Esophagus squamous epithelium (tissue), 4 donors: ENCODE data around the gene EIF4G1.

Experiments
- POLR2A ChIP-seq, 4 donors: fragments of 450-650 bp; IDR thresholded peaks; one replicate each; pipeline ENCODE4 v1.6.1; 2017; ENCODE audit warnings: antibody characterized with exemption in 4 of 4, mild to moderate bottlenecking in 4 of 4, moderate library complexity in 3 of 4
- TF ChIP-seq, protein P1 (sequence below), 6 experiments: fragments of 450-650 bp in 4 of 6; fragments of 200-600 bp in 2 of 6; sonication (generic) in 2 of 6; IDR thresholded peaks; one replicate each; pipeline ENCODE4 v1.5.1; 2016 to 2019; ENCODE audit warnings: antibody characterized with exemption in 6 of 6, mild to moderate bottlenecking in 4 of 6, moderate library complexity in 4 of 6

DNA sequence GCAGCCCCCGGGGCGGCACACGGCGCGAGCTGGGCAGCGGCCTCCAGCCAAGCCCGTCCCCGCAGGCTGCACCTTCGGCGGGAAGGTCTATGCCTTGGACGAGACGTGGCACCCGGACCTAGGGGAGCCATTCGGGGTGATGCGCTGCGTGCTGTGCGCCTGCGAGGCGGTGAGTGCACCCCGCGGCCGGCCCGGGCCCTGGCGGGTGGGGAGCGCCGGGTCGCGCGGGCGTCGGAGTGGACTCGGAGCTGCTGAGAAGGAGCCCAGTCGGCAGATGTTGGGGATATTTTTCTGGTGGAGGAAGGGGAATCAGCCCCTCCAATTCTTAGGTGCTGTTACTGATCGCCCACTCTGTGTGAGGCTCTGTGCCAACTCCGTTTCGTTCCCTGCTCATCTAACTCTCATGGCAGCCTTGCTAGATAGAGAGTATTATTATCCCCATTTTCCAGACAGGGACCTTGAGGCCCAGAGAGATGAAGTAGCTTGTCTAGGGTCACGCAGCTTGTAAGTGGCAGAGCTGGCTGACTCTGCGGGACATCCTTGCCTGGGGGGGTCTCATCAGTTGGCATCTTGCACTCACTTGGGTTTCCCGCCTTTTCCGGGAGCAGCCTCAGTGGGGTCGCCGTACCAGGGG is 66.3 kb downstream of the EIF4G1 start:
- TF ChIP-seq, protein P1, sequence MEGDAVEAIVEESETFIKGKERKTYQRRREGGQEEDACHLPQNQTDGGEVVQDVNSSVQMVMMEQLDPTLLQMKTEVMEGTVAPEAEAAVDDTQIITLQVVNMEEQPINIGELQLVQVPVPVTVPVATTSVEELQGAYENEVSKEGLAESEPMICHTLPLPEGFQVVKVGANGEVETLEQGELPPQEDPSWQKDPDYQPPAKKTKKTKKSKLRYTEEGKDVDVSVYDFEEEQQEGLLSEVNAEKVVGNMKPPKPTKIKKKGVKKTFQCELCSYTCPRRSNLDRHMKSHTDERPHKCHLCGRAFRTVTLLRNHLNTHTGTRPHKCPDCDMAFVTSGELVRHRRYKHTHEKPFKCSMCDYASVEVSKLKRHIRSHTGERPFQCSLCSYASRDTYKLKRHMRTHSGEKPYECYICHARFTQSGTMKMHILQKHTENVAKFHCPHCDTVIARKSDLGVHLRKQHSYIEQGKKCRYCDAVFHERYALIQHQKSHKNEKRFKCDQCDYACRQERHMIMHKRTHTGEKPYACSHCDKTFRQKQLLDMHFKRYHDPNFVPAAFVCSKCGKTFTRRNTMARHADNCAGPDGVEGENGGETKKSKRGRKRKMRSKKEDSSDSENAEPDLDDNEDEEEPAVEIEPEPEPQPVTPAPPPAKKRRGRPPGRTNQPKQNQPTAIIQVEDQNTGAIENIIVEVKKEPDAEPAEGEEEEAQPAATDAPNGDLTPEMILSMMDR (IDR thresholded peaks at IDR 0.05) = no peak
- TF ChIP-seq POLR2A (IDR thresholded peaks at IDR 0.05) = no peak
